Peyer's patch (tissue), 4 donors: ENCODE data around the gene TBCK. TPM values are rescaled to one million over a fixed set of nuclear protein-coding genes. Genes with fewer than 3 reads are reported as not detected.
"Not testable (repeated sequence)": the region's sequence is repeated elsewhere in the genome, so short reads cannot be mapped to it uniquely, and the experiment has no call there.

Experiments used
- DNase-seq, 3 donors: peaks; one replicate each; pipeline ENCODE4 v3.0.0-alpha.2; 2017 to 2019
- H3K27ac ChIP-seq, 4 donors: fragments of 200-600 bp; sonication (generic); one replicate each; pipeline ENCODE4 v1.5.1; 2016 to 2019
- H3K27me3 ChIP-seq, 2 donors: fragments of 200-600 bp; sonication (generic); one replicate each; pipeline ENCODE4 v1.5.1; 2019
- H3K36me3 ChIP-seq, 3 donors: fragments of 200-600 bp; sonication (generic); one replicate each; pipeline ENCODE4 v1.5.1; 2016 to 2019
- H3K4me1 ChIP-seq, 4 donors: fragments of 200-600 bp; sonication (generic); one replicate each; pipeline ENCODE4 v1.5.1; 2016 to 2019
- H3K4me3 ChIP-seq, 4 donors: fragments of 200-600 bp; sonication (generic); 1 replicate in 3 of 4; 2 replicates in 1 of 4; pipeline ENCODE4 v1.5.1; 2016 to 2019; ENCODE audit warnings: mild to moderate bottlenecking in 1 of 4
- H3K9me3 ChIP-seq, 4 donors: fragments of 200-600 bp; sonication (generic); one replicate each; pipeline ENCODE4 v1.5.1; 2016 to 2019; ENCODE audit warnings: mild to moderate bottlenecking in 1 of 4
- CTCF ChIP-seq, 6 experiments: fragments of 450-650 bp in 4 of 6; fragments of 200-600 bp in 2 of 6; sonication (generic) in 1 of 6; IDR thresholded peaks; one replicate each; pipeline ENCODE4 v1.5.1; 2017 to 2019; ENCODE audit warnings: antibody characterized with exemption in 6 of 6, mild to moderate bottlenecking in 3 of 6, moderate library complexity in 1 of 6
- POLR2A ChIP-seq, 2 donors: fragments of 450-650 bp; IDR thresholded peaks; one replicate each; pipeline ENCODE4 v1.5.1; 2017; ENCODE audit warnings: antibody characterized with exemption in 2 of 2, mild to moderate bottlenecking in 2 of 2, moderate library complexity in 2 of 2
- total RNA-seq, 4 donors: library from RNA; depleted of rRNA; stranded (reverse); fragments of >200 nt; gene quantifications; one replicate each; pipeline ENCODE4 v1.1.0, GENCODE V29; 2016

Gene TBCK
- total RNA-seq, 4 donors from 2014 or later = 39.9 to 96.6 (median 53.1) TPM

DNA sequence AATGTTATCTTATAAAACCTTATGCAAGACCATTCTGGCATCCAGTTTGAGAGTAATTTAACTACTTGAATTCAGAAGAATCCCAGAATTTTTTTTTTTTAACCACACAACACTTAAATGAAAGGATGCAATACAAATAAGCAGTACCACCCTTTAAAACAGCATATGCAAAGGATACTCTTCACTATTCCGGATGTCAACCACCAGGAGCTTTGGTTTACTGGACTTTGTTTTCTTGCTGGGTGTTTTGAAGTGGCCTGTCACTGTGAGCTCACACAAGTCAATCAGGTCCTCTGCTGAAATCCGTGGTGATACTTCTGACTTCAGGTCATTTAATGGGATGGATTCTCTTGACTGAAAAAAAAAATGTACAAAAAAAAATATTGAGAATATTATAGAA, 200.0 kb downstream of the TBCK start:
- Histone ChIP-seq H3K36me3 (peaks cover 0 to 30% (median 0%) of the 10 kb centered on the region in 3 donors), H3K4me3 (no peak overlapping the region)

GRCh38 chr4:106114270-106114669, 201.7 kb downstream of the TBCK start:
- TF ChIP-seq POLR2A (IDR thresholded peaks at IDR 0.05) = no peak
- no peak for TF ChIP-seq CTCF (IDR thresholded peaks at IDR 0.05)
- no peak for DNase-seq
- peaks cover 0 to 40% (median 0%) of the 10 kb centered on the region in 3 donors for H3K36me3 ChIP-seq
- H3K4me1 ChIP-seq = no peaks in the 10 kb centered on the region
- no peaks in the 10 kb centered on the region for H3K27me3 ChIP-seq
- no peak overlapping the region for H3K27ac ChIP-seq
- H3K9me3 ChIP-seq = peaks cover 0 to 25% (median 4%) of the 10 kb centered on the region in 4 donors
- no peak overlapping the region for H3K4me3 ChIP-seq

More for the DNA sequence above, 200.0 kb downstream of the TBCK start:
- Histone ChIP-seq H3K27ac (no peak overlapping the region), H3K27me3 (no peaks in the 10 kb centered on the region), H3K4me1 (no peaks in the 10 kb centered on the region), H3K9me3 (peaks cover 0 to 16% (median 0%) of the 10 kb centered on the region in 4 donors)
- TF ChIP-seq POLR2A (IDR thresholded peaks at IDR 0.05) = no peak
- TF ChIP-seq CTCF (IDR thresholded peaks at IDR 0.05) = no peak
- DNase-seq = no peak

DNA sequence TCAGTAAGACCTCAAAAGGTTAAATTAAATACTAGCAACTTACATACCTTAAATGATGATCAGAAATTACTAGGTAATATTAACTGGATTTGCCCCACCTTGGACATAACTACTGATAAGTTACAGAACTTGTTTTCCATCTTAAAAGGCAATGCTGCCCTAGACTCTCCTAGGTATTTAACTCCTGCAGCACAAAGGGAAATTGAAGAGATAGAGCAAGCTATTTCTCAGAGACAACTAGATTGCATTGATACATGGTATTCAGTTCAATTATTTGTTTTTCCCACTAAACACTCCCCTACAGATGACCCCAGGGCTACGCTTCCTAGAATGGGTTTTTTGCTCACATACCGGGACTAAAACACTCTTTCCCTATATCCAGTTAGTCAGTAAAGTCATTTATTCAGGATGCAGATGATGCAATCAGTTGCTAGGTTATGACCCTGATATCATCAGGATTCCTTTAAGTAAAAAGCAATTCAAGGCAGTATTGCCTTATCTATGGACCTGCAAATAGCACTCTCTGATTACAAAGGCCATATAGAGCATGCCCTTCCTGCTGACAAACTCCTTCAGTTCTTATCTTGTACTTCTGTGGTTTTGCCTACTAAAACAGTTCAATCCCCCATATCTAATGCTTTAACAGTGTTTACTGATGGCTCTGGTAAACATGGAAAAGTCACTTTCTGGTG, 204.1 kb downstream of the TBCK start:
- H3K27ac ChIP-seq, H3K27me3 ChIP-seq, H3K4me3 ChIP-seq, DNase-seq, H3K4me1 ChIP-seq: not testable (repeated sequence)
- Histone ChIP-seq H3K9me3 (peaks cover 0 to 26% (median 4%) of the 10 kb centered on the region in 4 donors), H3K36me3 (peaks cover 0 to 40% (median 0%) of the 10 kb centered on the region in 3 donors)

DNA sequence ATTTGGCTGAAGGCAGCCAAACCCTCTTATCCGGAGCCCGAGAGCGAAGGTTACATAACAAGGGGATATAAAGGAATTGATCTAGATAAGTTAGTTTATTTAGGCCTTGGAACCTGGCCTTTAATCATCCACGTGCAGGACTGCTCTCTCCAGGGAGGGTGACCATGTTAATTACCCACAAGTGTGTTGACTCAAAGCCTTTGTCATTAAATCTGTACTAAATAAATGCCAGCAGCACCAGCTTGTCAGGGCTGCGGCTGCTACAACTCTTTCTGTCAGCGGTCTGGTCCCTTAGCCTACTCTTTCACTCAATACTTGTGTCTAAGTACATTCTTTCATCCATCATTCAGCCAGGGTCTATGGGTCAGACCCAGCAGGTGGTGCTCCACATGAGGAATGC, 206.1 kb downstream of the TBCK start:
- no peak overlapping the region for H3K4me3 ChIP-seq

DNA sequence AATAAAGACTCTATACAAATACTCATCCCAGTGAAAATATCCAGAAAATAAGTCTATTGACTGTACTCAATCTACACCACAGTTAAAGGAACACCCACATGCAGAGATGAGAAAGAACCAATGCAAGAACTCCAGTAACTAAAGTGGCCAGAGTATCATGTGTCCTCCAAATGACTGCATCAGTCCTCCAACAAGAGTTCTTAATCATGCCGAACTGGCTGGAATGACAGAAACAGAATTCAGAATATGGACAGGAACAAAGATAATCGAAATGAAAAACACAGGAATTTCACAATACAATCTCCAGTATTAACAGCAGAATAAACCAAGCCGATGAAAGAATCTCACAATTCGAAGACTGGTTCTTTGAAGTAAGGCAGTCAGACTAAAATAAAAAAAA, 210.3 kb downstream of the TBCK start:
- no peak for TF ChIP-seq CTCF (IDR thresholded peaks at IDR 0.05)
- no peak for TF ChIP-seq POLR2A (IDR thresholded peaks at IDR 0.05)
- H3K27me3 ChIP-seq = no peaks in the 10 kb centered on the region
- H3K4me1 ChIP-seq = no peaks in the 10 kb centered on the region
- no peak for DNase-seq
- no peak overlapping the region for H3K27ac ChIP-seq
- peaks cover 0 to 10% (median 4%) of the 10 kb centered on the region in 4 donors for H3K9me3 ChIP-seq
- H3K4me3 ChIP-seq = no peak overlapping the region
- H3K36me3 ChIP-seq = peaks cover 0 to 18% (median 0%) of the 10 kb centered on the region in 3 donors

More for the DNA sequence above, 206.1 kb downstream of the TBCK start:
- H3K27ac ChIP-seq = no peak overlapping the region
- no peaks in the 10 kb centered on the region for H3K27me3 ChIP-seq
- H3K36me3 ChIP-seq = peaks cover 0 to 26% (median 0%) of the 10 kb centered on the region in 3 donors
- TF ChIP-seq CTCF (IDR thresholded peaks at IDR 0.05) = no peak
- TF ChIP-seq POLR2A (IDR thresholded peaks at IDR 0.05) = no peak
- no peak for DNase-seq
- no peaks in the 10 kb centered on the region for H3K4me1 ChIP-seq
- peaks cover 0 to 26% (median 4%) of the 10 kb centered on the region in 4 donors for H3K9me3 ChIP-seq

DNA sequence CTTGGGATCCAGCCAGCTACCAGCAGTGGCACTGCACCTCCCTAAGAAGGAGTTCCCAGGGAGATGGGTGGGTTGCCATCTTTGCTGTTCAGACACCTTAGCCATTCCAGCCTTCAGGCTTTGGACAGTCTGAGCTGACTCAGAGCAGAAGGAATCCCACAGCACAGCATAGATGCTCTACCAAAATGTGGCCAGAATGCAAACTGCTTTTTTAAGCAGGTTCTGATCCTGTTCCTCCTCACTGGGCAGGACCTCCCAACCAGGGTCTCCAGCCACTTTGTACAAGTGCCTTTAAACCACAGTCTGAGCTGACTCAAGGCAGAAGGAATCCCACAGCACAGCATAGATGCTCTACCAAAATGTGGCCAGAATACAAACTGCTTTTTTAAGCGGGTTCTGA, 211.7 kb downstream of the TBCK start:
- peaks cover 0 to 8% (median 0%) of the 10 kb centered on the region in 3 donors for H3K36me3 ChIP-seq

More for the DNA sequence above, 211.7 kb downstream of the TBCK start:
- Histone ChIP-seq H3K27ac (no peak overlapping the region), H3K4me3 (no peak overlapping the region), H3K9me3 (peaks cover 0 to 2% (median 0%) of the 10 kb centered on the region in 4 donors), H3K4me1 (no peaks in the 10 kb centered on the region), H3K27me3 (no peaks in the 10 kb centered on the region)
- TF ChIP-seq CTCF (IDR thresholded peaks at IDR 0.05) = no peak
- TF ChIP-seq POLR2A (IDR thresholded peaks at IDR 0.05) = no peak
- no peak for DNase-seq
